ENCODE results near the gene GPC6. TPM values are rescaled to one million over a fixed set of nuclear protein-coding genes. Genes with fewer than 3 reads are reported as not detected.

The GPC6 gene
- total RNA-seq, 2 experiments from 2014 or later = not detected

- no peaks in the 10 kb centered on the region for H3K79me2 ChIP-seq (ENCODE audit: insufficient read depth, low read depth, low read length)
- no peak overlapping the region for H3K4me2 ChIP-seq (ENCODE audit: low read length)
- CTCF ChIA-PET (ENCODE audit: unreplicated experiment) = no interaction called here
- H3K4me1 ChIP-seq (ENCODE audit: insufficient read depth, low read length, poor library complexity, severe bottlenecking) = no peaks in the 10 kb centered on the region
- H4K20me1 ChIP-seq (ENCODE audit: insufficient read depth, low read length) = no peaks in the 10 kb centered on the region
- POLR2A ChIA-PET = interaction anchor here (0.6 kb wide), 1 partner anchor 10 kb away, joined by 4 read pairs; no protein-coding TSS in a partner anchor
- no peak overlapping the region for H3K4me3 ChIP-seq (ENCODE audit: low read depth, low read length, poor library complexity, severe bottlenecking)
- BruUV-seq (replicated peaks) = no TSS peak
- H2AFZ ChIP-seq (ENCODE audit: low read length) = no peak overlapping the region
- no peak overlapping the region for H3K27ac ChIP-seq (ENCODE audit: low read depth, low read length, poor library complexity, severe bottlenecking)
- no peaks in the 10 kb centered on the region for H3K9me3 ChIP-seq (ENCODE audit: low read length)
- no peaks in the 10 kb centered on the region for H3K9me2 ChIP-seq (ENCODE audit: insufficient read depth, low read length)
- intact Hi-C loops (cut with micrococcal nuclease; ENCODE audit: unreplicated experiment) = no loop called here
- no peak for DNase-seq (ENCODE audit: low spot score)
- no peaks in the 10 kb centered on the region for H3K36me3 ChIP-seq (ENCODE audit: insufficient read depth, low read length)
- TF ChIP-seq EZH2phosphoT487 (IDR thresholded peaks at IDR 0.05; ENCODE audit: borderline replicate concordance, low read depth, low read length) (no peak), CTCF (conservative IDR thresholded peaks at IDR 0.05; ENCODE audit: low read length) (no peak)
Observed at GRCh38 chr13:94280349-94280748, 1053.7 kb downstream of the GPC6 start.

- intact Hi-C loops (cut with micrococcal nuclease; ENCODE audit: unreplicated experiment) = no loop called here
- H3K79me2 ChIP-seq (ENCODE audit: insufficient read depth, low read depth, low read length) = no peaks in the 10 kb centered on the region
- ChIA-PET CTCF (ENCODE audit: unreplicated experiment) (no interaction called here), POLR2A (no interaction called here)
- no peak overlapping the region for H3K4me2 ChIP-seq (ENCODE audit: low read length)
- H3K9me3 ChIP-seq (ENCODE audit: low read length) = no peaks in the 10 kb centered on the region
- H3K9me2 ChIP-seq (ENCODE audit: insufficient read depth, low read length) = no peaks in the 10 kb centered on the region
- no peak overlapping the region for H3K4me3 ChIP-seq (ENCODE audit: low read depth, low read length, poor library complexity, severe bottlenecking)
- H4K20me1 ChIP-seq (ENCODE audit: insufficient read depth, low read length) = no peaks in the 10 kb centered on the region
- no peaks in the 10 kb centered on the region for H3K4me1 ChIP-seq (ENCODE audit: insufficient read depth, low read length, poor library complexity, severe bottlenecking)
- TF ChIP-seq CTCF (conservative IDR thresholded peaks at IDR 0.05; ENCODE audit: low read length) = no peak
- TF ChIP-seq EZH2phosphoT487 (IDR thresholded peaks at IDR 0.05; ENCODE audit: borderline replicate concordance, low read depth, low read length) = no peak
- no peaks in the 10 kb centered on the region for H3K36me3 ChIP-seq (ENCODE audit: insufficient read depth, low read length)
- no peak for DNase-seq (ENCODE audit: low spot score)
- no peak overlapping the region for H2AFZ ChIP-seq (ENCODE audit: low read length)
- no peak overlapping the region for H3K27ac ChIP-seq (ENCODE audit: low read depth, low read length, poor library complexity, severe bottlenecking)
- BruUV-seq (replicated peaks) = no TSS peak
Observed at GRCh38 chr13:94280845-94281244, 1054.2 kb downstream of the GPC6 start.

GRCh38 chr13:94286581-94286980 is 1060.0 kb downstream of the GPC6 start:
- Histone ChIP-seq H3K4me3 (ENCODE audit: low read depth, low read length, poor library complexity, severe bottlenecking) (no peak overlapping the region), H3K79me2 (ENCODE audit: insufficient read depth, low read depth, low read length) (no peaks in the 10 kb centered on the region), H3K9me3 (ENCODE audit: low read length) (no peaks in the 10 kb centered on the region), H4K20me1 (ENCODE audit: insufficient read depth, low read length) (no peaks in the 10 kb centered on the region), H3K27ac (ENCODE audit: low read depth, low read length, poor library complexity, severe bottlenecking) (no peak overlapping the region), H3K36me3 (ENCODE audit: insufficient read depth, low read length) (no peaks in the 10 kb centered on the region), H3K4me2 (ENCODE audit: low read length) (no peak overlapping the region), H3K9me2 (ENCODE audit: insufficient read depth, low read length) (no peaks in the 10 kb centered on the region), H2AFZ (ENCODE audit: low read length) (no peak overlapping the region), H3K4me1 (ENCODE audit: insufficient read depth, low read length, poor library complexity, severe bottlenecking) (no peaks in the 10 kb centered on the region)
- ChIA-PET CTCF (ENCODE audit: unreplicated experiment) (no interaction called here), POLR2A (no interaction called here)
- TF ChIP-seq EZH2phosphoT487 (IDR thresholded peaks at IDR 0.05; ENCODE audit: borderline replicate concordance, low read depth, low read length) (no peak), CTCF (conservative IDR thresholded peaks at IDR 0.05; ENCODE audit: low read length) (no peak)
- intact Hi-C loops (cut with micrococcal nuclease; ENCODE audit: unreplicated experiment) = no loop called here
- no peak for DNase-seq (ENCODE audit: low spot score)
- no TSS peak for BruUV-seq (replicated peaks)

All from OCI-LY7 (cell line).